ENCODE results near the gene ZNF646.

GRCh38 chr16:31063843-31064611 is 10.2 kb upstream of the ZNF646 start:
- no peak for TF ChIP-seq CTCF (conservative IDR thresholded peaks at IDR 0.05)
- TF ChIP-seq ZFX (IDR thresholded peaks at IDR 0.05), result no peak
